Colonic mucosa (tissue), 4 donors: Measurements from ENCODE around the gene ITGB5. TPM values are rescaled to one million over a fixed set of nuclear protein-coding genes. Genes with fewer than 3 reads are reported as not detected.
A peak's percentile ranks its signal among the peaks of the same experiment; 100 is the strongest.

ENCODE experiments used
- DNase-seq: peaks from one replicate; pipeline ENCODE4 v3.0.0-alpha.2; 2020
- H3K27ac ChIP-seq: fragments of 200-600 bp; one replicate; pipeline ENCODE4 v1.8.0; 2021
- H3K27me3 ChIP-seq: fragments of 200-600 bp; one replicate; pipeline ENCODE4 v1.8.0; 2021
- H3K36me3 ChIP-seq: fragments of 200-600 bp; one replicate; pipeline ENCODE4 v1.8.0; 2021
- H3K4me1 ChIP-seq: fragments of 200-600 bp; one replicate; pipeline ENCODE4 v1.8.0; 2021; ENCODE audit warnings: mild to moderate bottlenecking
- H3K4me3 ChIP-seq: fragments of 200-600 bp; one replicate; pipeline ENCODE4 v1.8.0; 2021
- H3K9ac ChIP-seq, 2 donors: one replicate each; pipeline ENCODE4 v1.7.0; 2013; ENCODE audit warnings: control low read depth in 2 of 2, low read depth in 2 of 2, low read length in 2 of 2
- H3K9me3 ChIP-seq: fragments of 200-600 bp; one replicate; pipeline ENCODE4 v1.8.0; 2021
- CTCF ChIP-seq: fragments of 200-600 bp; IDR thresholded peaks from one replicate; pipeline ENCODE4 v1.8.0; 2022; ENCODE audit warnings: antibody characterized with exemption, mild to moderate bottlenecking
- intact Hi-C: fragments of 100-400 bp; cut with DNase I; formaldehyde crosslinking; loops from one replicate; pipeline ENCODE4 v1.14.1; 2022
- total RNA-seq, 2 donors: library from RNA; stranded (reverse); fragmentation: NEBNext Ultra II Directional in 1 of 2; extraction: Animal tissue kit (Norgen Biotek cat#: 25700) in 1 of 2; gene quantifications; one replicate each; pipeline ENCODE4 v1.2.1, GENCODE V29; 2021
- donor health status: healthy.
- donor health status: DM: no; HTN: no; CAD: no.
- donor health status: DM: no; HTN: no; CAD: no.

Gene ITGB5
- total RNA-seq, 2 donors from 2014 or later = 74.4 to 74.8 TPM

- H3K9ac ChIP-seq = no peak overlapping the region
- TF ChIP-seq CTCF = no peak
- no peaks in the 10 kb centered on the region for H3K4me1 ChIP-seq
- H3K27me3 ChIP-seq = no peaks in the 10 kb centered on the region
- peaks cover 4% of the 10 kb centered on the region for H3K36me3 ChIP-seq
- H3K27ac ChIP-seq = no peak overlapping the region
- H3K4me3 ChIP-seq = no peak overlapping the region
- no peak for DNase-seq
- H3K9me3 ChIP-seq = no peaks in the 10 kb centered on the region
- intact Hi-C loops = no loop called here
These were observed 116.1 kb downstream of the ITGB5 start for GRCh38 chr3:124771083-124771445.

GRCh38 chr3:124770336-124771082 lies 116.7 kb downstream of the ITGB5 start:
- peaks cover 4% of the 10 kb centered on the region for H3K36me3 ChIP-seq
- H3K4me3 ChIP-seq = no peak overlapping the region
- no peak for DNase-seq
- no peak for TF ChIP-seq CTCF
- H3K4me1 ChIP-seq = no peaks in the 10 kb centered on the region
- intact Hi-C loops = no loop called here
- no peak overlapping the region for H3K9ac ChIP-seq
- H3K27me3 ChIP-seq = no peaks in the 10 kb centered on the region
- H3K9me3 ChIP-seq = no peaks in the 10 kb centered on the region
- no peak overlapping the region for H3K27ac ChIP-seq

DNA sequence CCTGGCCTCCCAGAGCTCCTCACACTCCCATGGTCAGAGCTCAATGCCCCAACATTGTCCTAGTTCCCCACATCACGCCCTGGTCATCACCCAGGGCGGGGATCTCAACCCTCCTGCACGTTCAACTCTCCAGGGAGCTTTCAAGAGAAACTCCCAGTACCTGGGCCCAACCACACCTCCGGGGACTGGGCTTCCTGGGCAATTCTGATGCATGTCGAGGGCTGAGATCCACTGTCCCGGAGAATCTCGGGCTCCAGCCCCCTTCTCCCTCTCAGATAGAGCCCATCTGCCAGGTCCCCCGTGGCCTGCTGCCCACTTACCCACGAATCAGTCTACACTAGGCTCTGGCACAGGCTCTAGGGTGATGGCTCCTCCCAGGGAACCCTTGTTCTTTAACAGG lies 117.7 kb downstream of the ITGB5 start:
- no peak overlapping the region for H3K4me3 ChIP-seq
- H3K36me3 ChIP-seq = peaks cover 4% of the 10 kb centered on the region
- no peaks in the 10 kb centered on the region for H3K9me3 ChIP-seq
- DNase-seq = no peak
- H3K27ac ChIP-seq = no peak overlapping the region
- intact Hi-C loops = loop anchor here (2.0 kb wide), 1 partner anchor 131 kb away; no protein-coding TSS in a partner anchor
- no peaks in the 10 kb centered on the region for H3K4me1 ChIP-seq
- no peaks in the 10 kb centered on the region for H3K27me3 ChIP-seq
- H3K9ac ChIP-seq = no peak overlapping the region
- no peak for TF ChIP-seq CTCF

GRCh38 chr3:124768812-124769211 lies 118.4 kb downstream of the ITGB5 start:
- Histone ChIP-seq H3K9me3 (no peaks in the 10 kb centered on the region), H3K36me3 (peaks cover 4% of the 10 kb centered on the region), H3K9ac (no peak overlapping the region), H3K27me3 (no peaks in the 10 kb centered on the region), H3K4me1 (no peaks in the 10 kb centered on the region), H3K27ac (no peak overlapping the region), H3K4me3 (no peak overlapping the region)
- peak; percentile 33 for TF ChIP-seq CTCF
- intact Hi-C loops = loop anchor here (2.0 kb wide), 1 partner anchor 132 kb away; no protein-coding TSS in a partner anchor
- peak; percentile 61 for DNase-seq

DNA sequence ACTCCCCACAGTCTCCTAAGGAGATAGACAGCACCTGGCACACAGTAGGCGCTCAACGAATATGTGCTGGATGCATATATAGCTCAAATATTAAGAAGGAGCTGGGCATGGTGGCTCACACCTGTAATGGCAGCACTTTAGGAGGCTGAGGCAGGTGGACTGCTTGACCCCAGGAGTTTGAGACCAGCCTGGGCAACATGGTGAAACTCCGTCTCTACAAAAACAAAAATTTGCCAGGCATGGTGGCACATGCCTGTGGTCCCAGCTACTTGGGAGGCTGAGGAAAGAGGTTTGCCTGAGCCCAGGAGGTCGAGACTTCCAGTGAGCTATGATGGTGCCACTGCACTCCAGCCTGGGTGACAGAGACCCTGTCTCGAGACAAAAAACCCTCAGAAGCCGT lies 119.5 kb downstream of the ITGB5 start:
- no peaks in the 10 kb centered on the region for H3K9me3 ChIP-seq
- H3K27ac ChIP-seq = no peak overlapping the region
- no peaks in the 10 kb centered on the region for H3K27me3 ChIP-seq
- H3K36me3 ChIP-seq = peaks cover 4% of the 10 kb centered on the region
- TF ChIP-seq CTCF = no peak
- no peak for DNase-seq
- no peak overlapping the region for H3K9ac ChIP-seq
- intact Hi-C loops = loop anchor here (2.0 kb wide), 1 partner anchor 133 kb away; no protein-coding TSS in a partner anchor
- no peaks in the 10 kb centered on the region for H3K4me1 ChIP-seq
- no peak overlapping the region for H3K4me3 ChIP-seq
